Chondrocyte (in vitro differentiated cells): ENCODE data around the gene RIMBP2. TPM values are rescaled to one million over a fixed set of nuclear protein-coding genes. Genes with fewer than 3 reads are reported as not detected.

Source experiments
- DNase-seq: peaks from one replicate; pipeline ENCODE4 v3.0.0; 2021; ENCODE audit warnings: mixed read lengths, low spot score
- H3K27ac Mint-ChIP-seq: one replicate; pipeline ENCODE4 v1.8.0; 2021; ENCODE audit warnings: mild to moderate bottlenecking, moderate library complexity, mixed read lengths; ENCODE audit not compliant: unreplicated experiment
- H3K27me3 Mint-ChIP-seq: 2 replicates; pipeline ENCODE4 v1.8.0; 2021; ENCODE audit warnings: low read depth, mixed read lengths
- H3K36me3 Mint-ChIP-seq: 2 replicates; pipeline ENCODE4 v1.8.0; 2021; ENCODE audit warnings: low read depth, mixed read lengths
- H3K4me1 Mint-ChIP-seq: 2 replicates; pipeline ENCODE4 v1.8.0; 2021; ENCODE audit warnings: low read depth, mild to moderate bottlenecking, mixed read lengths
- H3K4me3 Mint-ChIP-seq: one replicate; pipeline ENCODE4 v1.8.0; 2021; ENCODE audit warnings: mild to moderate bottlenecking, moderate library complexity, mixed read lengths; ENCODE audit not compliant: unreplicated experiment
- H3K9me3 Mint-ChIP-seq: 2 replicates; pipeline ENCODE4 v1.8.0; 2021; ENCODE audit warnings: low read depth, mixed read lengths
- CTCF ChIP-seq: fragments of 200-600 bp; sonication (generic); IDR thresholded peaks from 2 replicates; pipeline ENCODE4 v1.5.0; 2021; ENCODE audit warnings: antibody characterized with exemption, mild to moderate bottlenecking, moderate library complexity
- total RNA-seq: library from RNA; stranded (reverse); gene quantifications from 3 replicates; pipeline ENCODE4 v1.2.1, GENCODE V29; 2021

Gene RIMBP2
- total RNA-seq, 1 donor from 2014 or later, result 0.30 TPM

- Mint-ChIP-seq H3K4me3 (no peak overlapping the region), H3K27ac (no peak overlapping the region), H3K9me3 (peaks cover 11% of the 10 kb centered on the region), H3K36me3 (no peaks in the 10 kb centered on the region), H3K27me3 (no peaks in the 10 kb centered on the region), H3K4me1 (no peaks in the 10 kb centered on the region)
- TF ChIP-seq CTCF, result no peak
- no peak for DNase-seq
Measured at GRCh38 chr12:130524759-130525158, 191.3 kb downstream of the RIMBP2 start.

- Mint-ChIP-seq H3K27me3 (no peaks in the 10 kb centered on the region), H3K4me1 (no peaks in the 10 kb centered on the region), H3K4me3 (no peak overlapping the region), H3K27ac (no peak overlapping the region), H3K36me3 (no peaks in the 10 kb centered on the region), H3K9me3 (peaks cover 15% of the 10 kb centered on the region)
- no peak for TF ChIP-seq CTCF
- no peak for DNase-seq
Measured at GRCh38 chr12:130523863-130524614, 192.1 kb downstream of the RIMBP2 start.

GRCh38 chr12:130523208-130523607 lies 192.9 kb downstream of the RIMBP2 start:
- H3K4me3 Mint-ChIP-seq, result no peak overlapping the region
- DNase-seq, result no peak
- no peaks in the 10 kb centered on the region for H3K27me3 Mint-ChIP-seq
- H3K36me3 Mint-ChIP-seq, result no peaks in the 10 kb centered on the region
- TF ChIP-seq CTCF, result no peak
- no peak overlapping the region for H3K27ac Mint-ChIP-seq
- peaks cover 21% of the 10 kb centered on the region for H3K9me3 Mint-ChIP-seq
- H3K4me1 Mint-ChIP-seq, result no peaks in the 10 kb centered on the region

GRCh38 chr12:130522244-130522834 lies 193.8 kb downstream of the RIMBP2 start:
- H3K36me3 Mint-ChIP-seq, result no peaks in the 10 kb centered on the region
- no peak overlapping the region for H3K27ac Mint-ChIP-seq
- DNase-seq, result no peak
- H3K9me3 Mint-ChIP-seq, result peaks cover 19% of the 10 kb centered on the region
- no peak overlapping the region for H3K4me3 Mint-ChIP-seq
- TF ChIP-seq CTCF, result no peak
- H3K27me3 Mint-ChIP-seq, result no peaks in the 10 kb centered on the region
- no peaks in the 10 kb centered on the region for H3K4me1 Mint-ChIP-seq

GRCh38 chr12:130521375-130522124 lies 194.5 kb downstream of the RIMBP2 start:
- Mint-ChIP-seq H3K27me3 (no peaks in the 10 kb centered on the region), H3K4me1 (no peaks in the 10 kb centered on the region), H3K9me3 (peaks cover 24% of the 10 kb centered on the region), H3K36me3 (no peaks in the 10 kb centered on the region), H3K27ac (no peak overlapping the region), H3K4me3 (no peak overlapping the region)
- no peak for DNase-seq
- TF ChIP-seq CTCF, result no peak
